Measurements from ENCODE around the gene DCTPP1. TPM values are rescaled to one million over a fixed set of nuclear protein-coding genes. Genes with fewer than 3 reads are reported as not detected.

The DCTPP1 gene
- total RNA-seq, 1 experiment from 2014 or later: 125 TPM

DNA sequence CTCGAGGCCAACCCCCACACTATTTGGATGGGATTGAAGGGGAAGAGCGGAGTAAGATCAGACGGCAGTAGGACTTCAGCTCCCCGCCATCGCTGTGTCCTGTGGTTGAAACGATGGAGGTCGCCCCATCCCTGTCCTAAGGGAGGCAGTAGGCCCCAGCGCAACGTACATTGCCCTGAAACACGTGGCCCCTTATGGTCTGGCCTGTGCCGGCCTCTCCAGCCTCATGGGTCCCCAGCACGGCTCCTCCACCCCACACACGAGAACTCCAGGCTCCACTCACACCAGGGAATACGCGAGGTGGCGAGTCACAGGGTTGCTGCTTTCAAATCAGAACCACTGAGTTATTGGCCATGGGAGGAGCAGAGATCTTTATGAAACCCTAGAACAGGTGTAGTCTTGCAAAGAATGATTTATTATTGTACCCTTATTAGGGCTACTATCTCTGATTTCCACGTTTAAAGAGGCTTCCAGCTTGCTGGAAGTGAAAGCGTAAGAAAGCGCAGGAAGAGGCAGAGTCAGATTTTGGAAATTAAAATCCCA lies 669 bp upstream of the DCTPP1 start:
- ChIA-PET CTCF (interaction anchor here (0.5 to 2.4 kb wide), 27 partner anchors 9 to 338 kb away, joined by 3 to 52 read pairs (median 7); partner anchors contain the start of genes FBRS, PRR14, TBX6 and ZNF48), RAD21 (ENCODE audit: low non-redundant PET in 1 of 2, low total read pairs in 2 of 2, uncharacterized antibody in 2 of 2, unreplicated experiment in 2 of 2) (interaction anchor here (0.8 to 1.6 kb wide), 9 partner anchors 13 to 220 kb away, joined by 3 to 18 read pairs (median 5); partner anchors contain the start of genes PRR14 (in 1 of the 2), ZNF688 (in 1 of the 2), ZNF747 (in 1 of the 2) and ZNF764 (in 1 of the 2)), POLR2A (interaction anchor here (0.9 to 1.3 kb wide), 12 partner anchors 12 to 204 kb away, joined by 3 to 15 read pairs (median 4); partner anchors contain the start of genes SEPHS2, ZNF48, ZNF689 and ZNF747)
- Histone ChIP-seq H3K27me3 (ENCODE audit: insufficient read depth, low read length) (no peaks in the 10 kb centered on the region), H3K9me2 (ENCODE audit: insufficient read depth) (no peaks in the 10 kb centered on the region), H3K9ac (ENCODE audit: low read length) (peak overlapping the region; percentile 96), H2AFZ (ENCODE audit: low read depth, low read length, poor library complexity, severe bottlenecking) (peak overlapping the region; percentile 12), H3K4me3 (replicated peaks in 1 of 2; ENCODE audit: low read depth in 1 of 2, low read length in 2 of 2) (peak overlapping the region in 1 of 2 experiments; percentile 17; a peak in 1 of 4 replicates), H3K4me1 (ENCODE audit: control insufficient read depth in 1 of 2, insufficient read depth in 2 of 2, low read length in 2 of 2) (peaks cover 8 to 29% of the 10 kb centered on the region in 2 experiments), H3K27ac (ENCODE audit: low read depth, low read length) (peak overlapping the region; percentile 63), H3K9me3 (ENCODE audit: control insufficient read depth in 1 of 2, insufficient read depth in 1 of 2, low read depth in 1 of 2, low read length in 2 of 2) (no peaks in the 10 kb centered on the region), H3K36me3 (ENCODE audit: control insufficient read depth in 1 of 2, insufficient read depth in 2 of 2, low read length in 2 of 2) (peaks cover 6 to 21% of the 10 kb centered on the region in 2 experiments; a peak in 3 of 4 replicates), H4K20me1 (ENCODE audit: insufficient read depth) (no peaks in the 10 kb centered on the region), H3K79me2 (ENCODE audit: insufficient read depth, low read length) (peaks cover 41% of the 10 kb centered on the region), H3K4me2 (ENCODE audit: low read length) (peak overlapping the region; percentile 89)
- TF ChIP-seq, protein P1, sequence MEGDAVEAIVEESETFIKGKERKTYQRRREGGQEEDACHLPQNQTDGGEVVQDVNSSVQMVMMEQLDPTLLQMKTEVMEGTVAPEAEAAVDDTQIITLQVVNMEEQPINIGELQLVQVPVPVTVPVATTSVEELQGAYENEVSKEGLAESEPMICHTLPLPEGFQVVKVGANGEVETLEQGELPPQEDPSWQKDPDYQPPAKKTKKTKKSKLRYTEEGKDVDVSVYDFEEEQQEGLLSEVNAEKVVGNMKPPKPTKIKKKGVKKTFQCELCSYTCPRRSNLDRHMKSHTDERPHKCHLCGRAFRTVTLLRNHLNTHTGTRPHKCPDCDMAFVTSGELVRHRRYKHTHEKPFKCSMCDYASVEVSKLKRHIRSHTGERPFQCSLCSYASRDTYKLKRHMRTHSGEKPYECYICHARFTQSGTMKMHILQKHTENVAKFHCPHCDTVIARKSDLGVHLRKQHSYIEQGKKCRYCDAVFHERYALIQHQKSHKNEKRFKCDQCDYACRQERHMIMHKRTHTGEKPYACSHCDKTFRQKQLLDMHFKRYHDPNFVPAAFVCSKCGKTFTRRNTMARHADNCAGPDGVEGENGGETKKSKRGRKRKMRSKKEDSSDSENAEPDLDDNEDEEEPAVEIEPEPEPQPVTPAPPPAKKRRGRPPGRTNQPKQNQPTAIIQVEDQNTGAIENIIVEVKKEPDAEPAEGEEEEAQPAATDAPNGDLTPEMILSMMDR (IDR thresholded peaks at IDR 0.05 in 2 of 3, conservative IDR thresholded peaks at IDR 0.05 in 1 of 3; ENCODE audit: borderline replicate concordance in 1 of 3, insufficient read depth in 1 of 3, low read depth in 2 of 3, low read length in 2 of 3): peak in 1 of 3 experiments; percentile 83; a peak in 3 of 6 replicates
- no peak for TF ChIP-seq YY1 (IDR thresholded peaks at IDR 0.05; ENCODE audit: extremely low read depth, insufficient replicate concordance, low read depth, low read length)
- no peak for TF ChIP-seq SRF (IDR thresholded peaks at IDR 0.05; ENCODE audit: low read depth)
- peak; percentile 67; the same call in 1 of the 2 replicates for TF ChIP-seq ZFX (IDR thresholded peaks at IDR 0.05)
- TF ChIP-seq POLR2A (IDR thresholded peaks at IDR 0.05; ENCODE audit: borderline replicate concordance, extremely low read depth, insufficient read depth, insufficient read length): peak; percentile 29
- TF ChIP-seq EGR1 (IDR thresholded peaks at IDR 0.05; ENCODE audit: low read depth): no peak
- TF ChIP-seq, protein P2, sequence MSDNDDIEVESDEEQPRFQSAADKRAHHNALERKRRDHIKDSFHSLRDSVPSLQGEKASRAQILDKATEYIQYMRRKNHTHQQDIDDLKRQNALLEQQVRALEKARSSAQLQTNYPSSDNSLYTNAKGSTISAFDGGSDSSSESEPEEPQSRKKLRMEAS (IDR thresholded peaks at IDR 0.05): peak; percentile 72
- TF ChIP-seq ELF1 (IDR thresholded peaks at IDR 0.05; ENCODE audit: borderline replicate concordance, low read depth): no peak
- TF ChIP-seq ZNF274 (IDR thresholded peaks at IDR 0.05; ENCODE audit: low read depth, low read length): no peak
- 0 out of 2 replicates have a peak, but pooled peaks have one; percentile 15 for TF ChIP-seq RAD21 (IDR thresholded peaks at IDR 0.05; ENCODE audit: low read depth)
- DNase-seq (ENCODE audit: low read depth, low spot score): no peak
- peak; percentile 46 for ATAC-seq
- BruUV-seq (replicated peaks): TSS peak; percentile 91
- intact Hi-C loops (cut with micrococcal nuclease): loop anchor here (5.0 kb wide), 3 partner anchors 97 to 197 kb away; partner anchors contain the start of gene ZNF768
